Nephron progenitor cell (in vitro differentiated cells): ENCODE data around the gene DNAH10.

Source experiments
- DNase-seq: peaks from one replicate; pipeline ENCODE4 v3.0.0; 2021
- H3K27ac Mint-ChIP-seq: 2 replicates; pipeline ENCODE4 v1.8.0; 2021; ENCODE audit warnings: mild to moderate bottlenecking, moderate library complexity, mixed read lengths
- H3K27me3 Mint-ChIP-seq: 2 replicates; pipeline ENCODE4 v1.8.0; 2021; ENCODE audit warnings: mild to moderate bottlenecking, low read depth, mixed read lengths; ENCODE audit not compliant: poor library complexity
- H3K36me3 Mint-ChIP-seq: 2 replicates; pipeline ENCODE4 v1.8.0; 2021; ENCODE audit warnings: low read depth, mixed read lengths
- H3K4me1 Mint-ChIP-seq: 2 replicates; pipeline ENCODE4 v1.8.0; 2021; ENCODE audit warnings: mixed read lengths
- H3K4me3 Mint-ChIP-seq: 2 replicates; pipeline ENCODE4 v1.8.0; 2021; ENCODE audit warnings: mild to moderate bottlenecking, moderate library complexity, mixed read lengths
- H3K9me3 Mint-ChIP-seq: 2 replicates; pipeline ENCODE4 v1.8.0; 2021; ENCODE audit warnings: mild to moderate bottlenecking, moderate library complexity, mixed read lengths
- CTCF ChIP-seq: fragments of 200-600 bp; sonication (generic); IDR thresholded peaks from 2 replicates; pipeline ENCODE4 v1.5.0; 2021; ENCODE audit warnings: antibody characterized with exemption

The DNAH10 gene

GRCh38 chr12:123889848-123890535 is 127.9 kb downstream of the DNAH10 start:
- Mint-ChIP-seq H3K36me3 (no peaks in the 10 kb centered on the region), H3K4me1 (peaks cover 24% of the 10 kb centered on the region), H3K27ac (no peak overlapping the region), H3K9me3 (peaks cover 14% of the 10 kb centered on the region), H3K27me3 (peaks cover 38% of the 10 kb centered on the region), H3K4me3 (no peak overlapping the region)
- TF ChIP-seq CTCF: no peak
- no peak for DNase-seq

DNA sequence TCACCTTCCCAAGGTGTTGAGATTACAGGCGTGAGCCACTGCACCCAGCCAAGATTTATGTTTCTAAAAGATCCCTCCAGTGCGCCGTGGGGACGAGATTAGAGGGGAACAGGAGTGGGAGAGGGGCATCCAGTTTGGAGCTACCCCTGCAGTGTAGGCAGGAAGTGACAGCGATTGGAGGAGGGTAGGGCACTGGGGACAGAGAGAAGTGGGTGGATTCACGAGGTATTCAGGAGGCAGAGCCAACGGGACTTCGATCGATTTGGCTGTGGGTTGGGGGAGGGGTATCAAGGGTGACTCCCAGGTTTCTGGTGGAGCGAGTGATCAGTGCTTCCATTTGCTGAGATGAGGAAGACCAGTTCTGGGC is 128.4 kb downstream of the DNAH10 start:
- TF ChIP-seq CTCF: no peak
- Mint-ChIP-seq H3K27ac (no peak overlapping the region), H3K27me3 (peaks cover 38% of the 10 kb centered on the region), H3K9me3 (peaks cover 10% of the 10 kb centered on the region), H3K36me3 (no peaks in the 10 kb centered on the region), H3K4me3 (no peak overlapping the region), H3K4me1 (peaks cover 24% of the 10 kb centered on the region)
- no peak for DNase-seq

GRCh38 chr12:123891011-123891410 is 128.9 kb downstream of the DNAH10 start:
- Mint-ChIP-seq H3K27ac (no peak overlapping the region), H3K27me3 (peaks cover 36% of the 10 kb centered on the region), H3K4me3 (no peak overlapping the region), H3K9me3 (peaks cover 9% of the 10 kb centered on the region), H3K4me1 (peaks cover 24% of the 10 kb centered on the region), H3K36me3 (no peaks in the 10 kb centered on the region)
- no peak for DNase-seq
- no peak for TF ChIP-seq CTCF

GRCh38 chr12:123891516-123892179 is 129.5 kb downstream of the DNAH10 start:
- H3K27ac Mint-ChIP-seq: no peak overlapping the region
- H3K36me3 Mint-ChIP-seq: no peaks in the 10 kb centered on the region
- TF ChIP-seq CTCF: no peak
- H3K4me1 Mint-ChIP-seq: peaks cover 24% of the 10 kb centered on the region
- H3K9me3 Mint-ChIP-seq: peaks cover 9% of the 10 kb centered on the region
- peaks cover 30% of the 10 kb centered on the region for H3K27me3 Mint-ChIP-seq
- no peak overlapping the region for H3K4me3 Mint-ChIP-seq
- DNase-seq: no peak

DNA sequence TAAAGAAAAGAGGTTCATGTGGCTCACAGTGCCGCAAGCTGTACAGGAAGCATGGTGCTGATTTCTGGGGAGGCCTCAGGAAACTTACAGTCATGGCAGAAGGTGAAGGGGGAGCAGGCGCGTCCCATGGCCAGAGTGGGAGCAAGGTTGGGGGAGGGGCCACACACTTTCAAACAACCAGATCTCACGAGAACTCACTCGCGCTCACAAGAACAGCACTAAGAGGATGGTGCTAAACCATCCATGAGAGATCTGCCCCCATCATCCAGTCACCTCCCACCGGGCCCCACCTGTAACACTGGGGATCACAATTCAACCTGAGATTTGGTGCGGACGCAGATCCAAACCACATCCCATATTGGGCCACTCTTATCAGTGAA is 130.1 kb downstream of the DNAH10 start:
- no peak overlapping the region for H3K27ac Mint-ChIP-seq
- no peak for TF ChIP-seq CTCF
- H3K4me3 Mint-ChIP-seq: no peak overlapping the region
- H3K27me3 Mint-ChIP-seq: peaks cover 29% of the 10 kb centered on the region
- peaks cover 9% of the 10 kb centered on the region for H3K9me3 Mint-ChIP-seq
- no peak for DNase-seq
- H3K36me3 Mint-ChIP-seq: no peaks in the 10 kb centered on the region
- peaks cover 28% of the 10 kb centered on the region for H3K4me1 Mint-ChIP-seq

DNA sequence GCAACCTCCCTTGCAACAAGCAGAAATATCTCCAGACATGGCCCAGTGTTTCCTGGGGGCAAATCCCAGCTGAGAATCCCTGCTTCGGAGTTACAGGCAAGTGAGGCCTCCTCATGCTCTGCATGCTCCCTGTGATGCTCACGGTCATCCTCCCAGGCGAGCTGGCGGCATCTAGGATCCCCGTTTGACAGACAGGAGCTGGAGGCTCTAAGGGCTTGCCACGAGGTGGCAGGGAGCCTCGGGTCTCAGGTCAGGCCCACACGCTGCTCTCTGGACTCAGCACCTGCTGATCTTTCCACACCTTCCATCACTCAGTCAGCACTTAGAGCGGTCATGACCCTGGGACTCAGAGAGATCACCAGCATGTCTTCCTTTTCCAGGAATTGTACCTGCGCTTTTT is 130.8 kb downstream of the DNAH10 start:
- no peak for TF ChIP-seq CTCF
- H3K9me3 Mint-ChIP-seq: peaks cover 9% of the 10 kb centered on the region
- no peaks in the 10 kb centered on the region for H3K36me3 Mint-ChIP-seq
- no peak overlapping the region for H3K27ac Mint-ChIP-seq
- H3K27me3 Mint-ChIP-seq: peaks cover 29% of the 10 kb centered on the region
- no peak overlapping the region for H3K4me3 Mint-ChIP-seq
- no peak for DNase-seq
- H3K4me1 Mint-ChIP-seq: peaks cover 28% of the 10 kb centered on the region
